Activated CD4-positive, alpha-beta memory T cell treated with anti-CD3 and anti-CD28 coated beads, Interleukin-2, amount 10 ng/mL, durations not matched to agents 7 days and 5 days (primary cell): Measurements from ENCODE around the gene DLGAP5. TPM values are rescaled to one million over a fixed set of nuclear protein-coding genes. Genes with fewer than 3 reads are reported as not detected.

ENCODE experiments used
- CTCF ChIA-PET: fragments of 350-600 bp; sonication (Branson Sonifier 250); formaldehyde crosslinking; loops from one replicate; lab custom pipeline; 2021; ENCODE audit warnings: antibody characterized with exemption, inconsistent platforms; lab: Charles Lee
- POLR2A ChIA-PET: fragments of 350-600 bp; sonication (Branson Sonifier 250); formaldehyde crosslinking; loops from one replicate; lab custom pipeline; 2021; ENCODE audit warnings: antibody characterized with exemption; lab: Charles Lee
- DNase-seq: peaks from one replicate; pipeline ENCODE4 v3.0.0-alpha.2; 2020
- H3K27ac Mint-ChIP-seq: one replicate; pipeline ENCODE4 v1.8.0; 2021; ENCODE audit warnings: mild to moderate bottlenecking, mixed read lengths
- H3K27me3 Mint-ChIP-seq: one replicate; pipeline ENCODE4 v1.8.0; 2021; ENCODE audit warnings: mixed read lengths
- H3K36me3 Mint-ChIP-seq: one replicate; pipeline ENCODE4 v1.8.0; 2021; ENCODE audit warnings: low read depth, mixed read lengths
- H3K4me1 Mint-ChIP-seq: one replicate; pipeline ENCODE4 v1.8.0; 2021; ENCODE audit warnings: mixed read lengths
- H3K4me3 Mint-ChIP-seq: one replicate; pipeline ENCODE4 v1.8.0; 2021; ENCODE audit warnings: mild to moderate bottlenecking, mixed read lengths
- H3K9me3 Mint-ChIP-seq: one replicate; pipeline ENCODE4 v1.8.0; 2021; ENCODE audit warnings: mixed read lengths
- total RNA-seq, 2 experiments: library from RNA; stranded (reverse); gene quantifications; one replicate each; pipeline ENCODE4 v1.2.3, GENCODE V29; 2021

Gene DLGAP5
- total RNA-seq, 2 experiments from 2014 or later = 89.7 to 95.8 TPM

DNA sequence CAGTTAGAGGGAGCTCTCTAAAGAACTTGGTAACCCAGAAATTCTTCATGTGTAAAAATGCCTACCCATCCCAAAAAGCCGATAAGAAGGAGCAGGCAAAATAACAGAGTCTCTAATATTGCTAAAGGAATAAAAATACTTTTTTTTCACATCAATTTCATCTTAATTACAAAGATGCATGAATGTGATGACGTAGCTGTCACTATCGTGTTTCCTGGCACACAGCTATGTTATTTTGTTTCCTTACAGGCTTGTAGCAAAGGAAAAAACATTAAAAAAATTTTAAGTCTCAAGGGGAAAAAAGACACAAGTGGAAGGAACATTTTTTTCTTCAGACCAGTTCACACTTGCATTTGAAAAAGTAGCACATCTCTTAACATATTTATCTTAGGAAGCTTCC lies 72.6 kb downstream of the DLGAP5 start:
- Mint-ChIP-seq H3K4me1 (peaks cover 2% of the 10 kb centered on the region), H3K27me3 (peaks cover 10% of the 10 kb centered on the region), H3K4me3 (no peak overlapping the region), H3K9me3 (no peaks in the 10 kb centered on the region), H3K36me3 (no peaks in the 10 kb centered on the region), H3K27ac (no peak overlapping the region)
- no peak for DNase-seq
- ChIA-PET CTCF (interaction anchor here (1.7 to 3.1 kb wide), 2 partner anchors 15 to 29 kb away, joined by 6 to 20 read pairs; no protein-coding TSS in a partner anchor), POLR2A (interaction anchor here (0.6 to 1.8 kb wide), 4 partner anchors 10 to 16 kb away, joined by 3 to 6 read pairs (median 5); partner anchors contain the start of gene LGALS3)

DNA sequence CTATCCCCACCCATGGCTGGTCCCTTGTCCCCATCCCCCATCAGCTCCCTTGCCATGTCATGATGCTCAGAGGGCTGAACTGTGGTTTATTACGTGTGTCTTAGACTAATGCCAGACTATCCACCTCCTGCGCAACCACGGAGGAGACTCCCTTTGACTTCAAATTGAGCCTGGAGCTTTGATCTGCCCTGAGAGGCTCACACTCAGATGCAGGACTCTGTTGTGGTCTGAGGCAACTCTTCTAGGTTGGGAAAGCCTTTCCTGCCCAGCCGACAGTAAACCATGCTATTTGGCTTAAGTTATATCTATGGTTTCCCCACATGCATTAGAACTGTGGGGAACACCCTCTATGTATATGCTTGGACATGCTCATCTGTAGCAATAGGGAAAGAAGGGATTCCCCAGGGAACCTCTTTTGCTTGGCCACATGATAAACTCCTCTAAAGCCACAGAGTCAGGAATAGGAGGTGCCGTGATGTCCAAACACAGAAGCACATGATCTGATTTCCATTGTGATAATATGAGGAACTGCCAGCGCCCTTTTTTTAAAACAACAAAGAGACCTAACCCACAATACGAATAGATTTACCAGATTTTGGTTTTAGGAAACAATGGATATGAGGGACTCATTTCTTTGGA lies 73.5 kb downstream of the DLGAP5 start:
- H3K36me3 Mint-ChIP-seq = no peaks in the 10 kb centered on the region
- H3K4me3 Mint-ChIP-seq = no peak overlapping the region
- peaks cover 2% of the 10 kb centered on the region for H3K4me1 Mint-ChIP-seq
- ChIA-PET CTCF (interaction anchor here (1.1 to 3.1 kb wide), 3 partner anchors 14 to 29 kb away, joined by 3 to 20 read pairs (median 6); no protein-coding TSS in a partner anchor), POLR2A (interaction anchor here (1.1 to 2.1 kb wide), 4 partner anchors 10 to 67 kb away, joined by 3 to 12 read pairs (median 4); partner anchors contain the start of gene MAPK1IP1L)
- DNase-seq = no peak
- H3K9me3 Mint-ChIP-seq = no peaks in the 10 kb centered on the region
- peaks cover 10% of the 10 kb centered on the region for H3K27me3 Mint-ChIP-seq
- H3K27ac Mint-ChIP-seq = no peak overlapping the region

DNA sequence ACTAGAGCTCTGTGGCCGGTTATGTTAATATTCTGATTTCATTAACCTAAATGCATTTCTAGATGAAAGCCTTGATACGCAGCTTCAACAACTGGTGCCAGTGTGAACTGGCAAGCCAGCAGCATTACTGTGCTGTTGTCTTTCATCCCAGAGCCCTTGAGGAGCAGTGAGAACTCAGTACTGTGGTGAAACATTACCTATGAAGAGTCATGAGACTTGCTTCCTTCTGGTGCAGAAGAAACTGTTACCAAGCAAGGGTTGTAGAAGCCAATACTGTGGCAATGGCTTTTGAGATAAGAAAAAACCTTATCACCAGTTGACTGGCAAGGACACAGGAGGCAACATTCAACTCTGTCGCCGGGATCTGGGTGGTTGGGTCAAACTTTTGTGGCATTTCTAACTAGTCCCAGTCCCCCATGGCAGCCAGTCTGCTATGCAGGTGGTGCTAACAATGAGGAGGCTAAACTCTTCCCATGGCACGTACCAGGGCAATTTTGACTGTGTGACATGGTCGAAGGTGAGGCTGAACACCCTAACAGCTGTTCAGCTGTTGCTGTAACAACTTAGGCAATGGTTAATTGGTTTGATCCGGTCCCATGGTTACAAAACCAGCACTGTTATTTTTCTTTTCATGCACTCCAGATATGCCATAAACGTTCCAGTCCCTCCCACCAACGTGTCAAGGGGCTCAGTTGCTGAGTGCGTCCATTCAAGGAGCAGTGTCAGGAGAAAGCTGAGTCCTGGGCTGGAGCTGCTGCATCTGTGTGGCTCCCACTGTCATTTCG lies 74.9 kb downstream of the DLGAP5 start:
- peaks cover 6% of the 10 kb centered on the region for H3K27me3 Mint-ChIP-seq
- CTCF ChIA-PET = interaction anchor here (1.1 to 3.1 kb wide), 2 partner anchors 14 to 27 kb away, joined by 3 to 20 read pairs; no protein-coding TSS in a partner anchor
- no peak overlapping the region for H3K4me3 Mint-ChIP-seq
- no peak overlapping the region for H3K27ac Mint-ChIP-seq
- H3K9me3 Mint-ChIP-seq = no peaks in the 10 kb centered on the region
- POLR2A ChIA-PET = interaction anchor here (1.8 to 2.1 kb wide), 3 partner anchors 8 to 65 kb away, joined by 4 to 12 read pairs (median 5); partner anchors contain the start of gene MAPK1IP1L
- no peak for DNase-seq
- H3K4me1 Mint-ChIP-seq = peaks cover 2% of the 10 kb centered on the region
- H3K36me3 Mint-ChIP-seq = no peaks in the 10 kb centered on the region

DNA sequence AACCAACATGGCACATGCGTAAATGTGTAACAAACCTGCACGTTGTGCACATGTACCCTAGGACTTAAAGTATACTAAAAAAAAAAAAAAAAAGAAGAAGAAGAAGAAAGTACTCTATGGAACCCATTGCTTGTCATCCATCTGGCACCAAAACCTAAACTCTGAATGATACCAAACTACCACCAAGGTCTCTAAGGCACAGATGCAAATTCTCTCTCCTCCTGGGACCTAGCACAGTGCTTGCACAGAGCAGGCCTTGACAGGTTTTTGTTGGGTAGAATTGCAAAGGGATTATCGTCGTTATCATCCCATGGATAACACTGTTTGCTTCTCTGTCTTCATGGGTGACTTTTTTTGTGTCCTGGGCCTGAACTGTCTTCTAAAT lies 75.5 kb downstream of the DLGAP5 start:
- H3K36me3 Mint-ChIP-seq = no peaks in the 10 kb centered on the region

DNA sequence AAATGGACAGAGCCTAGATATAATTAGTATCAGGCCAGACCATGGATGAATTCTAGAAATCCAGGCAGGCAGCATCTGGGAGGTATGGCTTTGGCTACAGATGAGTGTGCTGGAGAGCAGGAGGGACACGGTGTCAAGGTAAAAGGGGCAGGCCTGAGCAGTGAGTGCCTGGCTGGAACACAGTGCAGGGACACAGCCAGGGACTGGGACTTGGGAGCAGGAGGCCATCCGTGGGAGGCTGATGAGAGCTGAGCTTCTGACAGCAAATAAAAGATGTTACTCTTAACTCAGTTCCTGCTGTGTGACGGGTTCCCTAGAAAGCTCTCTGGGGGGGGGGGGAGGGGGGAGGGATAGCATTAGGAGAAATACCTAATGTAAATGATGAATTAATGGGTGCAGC lies 75.9 kb downstream of the DLGAP5 start:
- Mint-ChIP-seq H3K27ac (no peak overlapping the region), H3K36me3 (no peaks in the 10 kb centered on the region), H3K4me3 (no peak overlapping the region), H3K9me3 (no peaks in the 10 kb centered on the region), H3K27me3 (peaks cover 6% of the 10 kb centered on the region), H3K4me1 (no peaks in the 10 kb centered on the region)
- CTCF ChIA-PET = no interaction called here
- no peak for DNase-seq
- POLR2A ChIA-PET = interaction anchor here (1.4 kb wide), 1 partner anchor 14 kb away, joined by 4 read pairs; the partner anchor contains the start of gene LGALS3

More for the DNA sequence above, 75.5 kb downstream of the DLGAP5 start:
- ChIA-PET CTCF (no interaction called here), POLR2A (interaction anchor here (1.4 to 1.9 kb wide), 2 partner anchors 13 to 65 kb away, joined by 4 to 5 read pairs; partner anchors contain the start of genes LGALS3 and MAPK1IP1L)
- peaks cover 6% of the 10 kb centered on the region for H3K27me3 Mint-ChIP-seq
- no peak for DNase-seq
- no peak overlapping the region for H3K27ac Mint-ChIP-seq
- H3K4me1 Mint-ChIP-seq = no peaks in the 10 kb centered on the region
- no peak overlapping the region for H3K4me3 Mint-ChIP-seq
- no peaks in the 10 kb centered on the region for H3K9me3 Mint-ChIP-seq

DNA sequence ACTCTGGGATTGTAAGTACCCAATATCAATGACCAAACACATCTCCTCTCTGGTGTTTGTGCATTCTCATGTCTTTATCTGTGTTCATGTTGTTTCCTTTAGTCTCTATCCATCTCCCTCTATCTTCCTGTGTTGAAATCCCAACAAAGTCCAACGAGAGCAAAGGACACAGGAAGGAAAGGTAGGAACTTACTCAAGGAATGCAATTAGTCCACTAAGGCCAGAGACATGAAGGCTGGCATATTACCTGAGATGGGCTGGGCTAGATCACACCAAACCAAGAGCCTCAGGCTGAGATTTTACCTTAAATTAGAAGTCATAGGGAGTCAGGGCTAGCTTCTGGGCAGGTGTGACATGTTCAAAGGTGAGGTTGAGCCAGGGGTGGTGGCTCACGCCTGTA lies 76.7 kb downstream of the DLGAP5 start:
- Mint-ChIP-seq H3K36me3 (no peaks in the 10 kb centered on the region), H3K4me1 (no peaks in the 10 kb centered on the region), H3K9me3 (no peaks in the 10 kb centered on the region), H3K4me3 (no peak overlapping the region), H3K27me3 (peaks cover 4% of the 10 kb centered on the region), H3K27ac (no peak overlapping the region)
- ChIA-PET POLR2A (interaction anchor here (1.1 to 1.4 kb wide), 3 partner anchors 12 to 76 kb away, joined by 3 to 4 read pairs (median 4); partner anchors contain the start of gene LGALS3), CTCF (no interaction called here)
- DNase-seq = no peak

DNA sequence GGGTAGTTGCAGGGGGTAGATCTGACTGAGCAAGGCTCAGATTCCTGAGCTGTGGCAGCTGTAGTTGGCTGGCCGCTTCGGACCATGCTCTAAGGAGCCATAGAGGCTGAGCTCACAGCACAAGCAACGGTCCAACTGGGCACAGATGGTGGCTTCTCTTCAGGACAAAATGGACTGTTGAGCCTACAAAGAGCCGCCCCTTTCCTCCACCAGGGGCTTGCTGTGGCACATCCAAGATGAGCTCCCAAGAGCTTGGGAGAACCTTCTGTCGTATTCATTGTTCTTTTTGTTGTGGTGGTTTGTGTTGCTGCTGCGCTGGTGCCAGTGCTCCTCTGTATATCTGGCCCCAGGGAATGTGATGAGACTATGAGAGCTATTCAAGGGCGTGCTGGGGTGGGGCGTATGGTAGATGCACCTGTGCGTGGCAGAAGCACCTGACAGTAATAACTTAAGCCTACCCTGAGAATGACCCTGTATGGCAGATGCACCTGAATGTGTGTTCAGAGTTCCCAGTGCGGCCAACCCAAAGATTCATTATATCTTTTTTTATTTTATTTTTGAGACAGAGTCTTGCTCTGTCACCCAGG lies 80.2 kb downstream of the DLGAP5 start:
- CTCF ChIA-PET = interaction anchor here (0.5 kb wide), 1 partner anchor 24 kb away, joined by 3 read pairs; no protein-coding TSS in a partner anchor
- peaks cover 3% of the 10 kb centered on the region for H3K27me3 Mint-ChIP-seq
- POLR2A ChIA-PET = no interaction called here

DNA sequence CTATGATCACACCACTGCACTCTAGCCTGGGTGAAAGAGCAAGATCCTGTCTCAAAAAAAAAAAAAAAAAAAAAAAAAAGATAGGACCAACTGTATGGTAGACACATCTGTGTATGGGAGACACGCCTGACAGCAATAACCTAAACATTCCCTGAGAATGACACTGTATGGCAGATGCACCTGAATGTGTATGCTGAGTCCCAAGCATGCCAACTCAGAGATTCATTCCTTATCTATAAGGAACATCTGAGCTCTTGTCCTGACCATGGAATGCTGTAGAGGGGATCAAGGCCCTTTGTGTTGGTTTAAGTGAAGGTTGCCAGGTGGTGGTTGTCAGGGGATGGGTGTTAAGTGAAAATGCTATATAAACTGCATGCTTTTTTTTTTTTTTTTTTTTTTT lies 81.5 kb downstream of the DLGAP5 start:
- POLR2A ChIA-PET = interaction anchor here (1.0 to 9.5 kb wide), 4 partner anchors 9 to 58 kb away, joined by 3 to 177 read pairs (median 14); partner anchors contain the start of genes LGALS3 and MAPK1IP1L
- H3K27me3 Mint-ChIP-seq = peaks cover 3% of the 10 kb centered on the region
- peaks cover 23% of the 10 kb centered on the region for H3K4me1 Mint-ChIP-seq
- H3K4me3 Mint-ChIP-seq = no peak overlapping the region
- H3K36me3 Mint-ChIP-seq = peaks cover 12% of the 10 kb centered on the region
- H3K9me3 Mint-ChIP-seq = peaks cover 4% of the 10 kb centered on the region
- CTCF ChIA-PET = no interaction called here
- H3K27ac Mint-ChIP-seq = no peak overlapping the region
- no peak for DNase-seq

More for the DNA sequence above, 80.2 kb downstream of the DLGAP5 start:
- Mint-ChIP-seq H3K27ac (no peak overlapping the region), H3K4me3 (no peak overlapping the region), H3K36me3 (peaks cover 8% of the 10 kb centered on the region), H3K4me1 (peaks cover 18% of the 10 kb centered on the region), H3K9me3 (no peaks in the 10 kb centered on the region)
- no peak for DNase-seq

DNA sequence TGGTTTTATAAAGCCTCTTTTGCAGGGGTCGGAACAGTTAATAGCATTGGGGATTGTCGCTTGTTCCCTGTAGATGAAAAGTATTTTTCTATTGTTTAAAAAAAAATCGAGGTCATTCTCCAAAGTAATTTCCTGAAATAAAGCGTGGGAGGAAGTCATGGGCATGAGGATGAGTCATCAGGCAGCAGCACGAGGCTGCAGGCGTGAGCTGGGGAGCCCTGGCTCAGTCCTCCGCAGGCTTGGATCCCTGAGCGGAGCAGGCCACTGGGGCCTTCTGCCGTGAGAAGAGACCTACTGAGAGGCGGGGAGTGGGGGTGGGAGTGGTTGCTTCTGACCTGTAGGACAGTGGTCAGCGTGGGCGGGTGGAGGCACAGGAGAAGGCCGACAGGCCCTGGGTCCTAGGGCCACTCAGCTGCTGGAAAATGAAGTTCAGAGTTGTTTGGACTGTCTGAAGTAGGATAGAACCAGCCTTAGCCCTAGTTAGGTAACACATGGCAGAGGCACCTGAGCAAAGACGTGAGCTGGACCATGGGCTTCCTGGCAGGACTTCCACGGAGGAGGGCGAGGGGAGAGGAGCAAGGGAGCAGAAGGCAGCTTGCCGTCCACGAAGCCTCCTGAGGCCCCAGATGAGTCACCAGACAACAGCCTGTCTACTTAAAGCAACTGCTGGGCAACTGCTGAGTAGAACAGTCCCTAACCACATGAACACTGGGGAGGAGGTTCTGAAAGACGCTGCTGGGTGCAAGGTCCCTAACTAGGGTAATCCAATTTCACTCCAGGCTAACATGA lies 83.4 kb downstream of the DLGAP5 start:
- Mint-ChIP-seq H3K4me1 (peaks cover 41% of the 10 kb centered on the region), H3K4me3 (no peak overlapping the region), H3K27me3 (no peaks in the 10 kb centered on the region), H3K27ac (peak overlapping the region; percentile 86), H3K9me3 (peaks cover 13% of the 10 kb centered on the region), H3K36me3 (peaks cover 23% of the 10 kb centered on the region)
- CTCF ChIA-PET = interaction anchor here (0.7 to 1.0 kb wide), 4 partner anchors 8 to 57 kb away, joined by 3 to 8 read pairs (median 3); partner anchors contain the start of gene MAPK1IP1L
- DNase-seq = peak; percentile 59
- POLR2A ChIA-PET = interaction anchor here (0.8 to 9.5 kb wide), 10 partner anchors 8 to 225 kb away, joined by 3 to 177 read pairs (median 4); partner anchors contain the start of genes DLGAP5, LGALS3 and MAPK1IP1L

DNA sequence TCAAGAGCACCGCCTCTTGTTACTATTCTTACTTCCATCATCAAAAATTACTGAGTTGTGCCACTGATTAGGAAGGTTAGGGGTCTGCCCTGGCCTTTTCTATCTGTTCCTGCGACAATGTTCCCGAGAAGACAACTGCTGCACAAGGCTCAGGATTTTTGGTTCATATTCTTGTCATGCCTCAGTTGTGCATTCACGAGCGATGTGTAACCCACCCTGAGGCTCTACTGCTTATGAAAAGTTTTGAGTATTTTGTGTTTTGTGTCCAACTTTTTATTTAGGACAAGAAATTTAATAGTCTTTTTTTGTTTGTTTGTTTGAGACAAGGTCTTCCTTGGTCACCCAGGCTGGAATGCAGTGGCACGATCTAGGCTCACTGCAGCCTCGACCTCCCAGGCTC lies 85.4 kb downstream of the DLGAP5 start:
- H3K36me3 Mint-ChIP-seq = peaks cover 23% of the 10 kb centered on the region
- POLR2A ChIA-PET = interaction anchor here (1.9 to 9.5 kb wide), 3 partner anchors 8 to 85 kb away, joined by 5 to 177 read pairs (median 20); partner anchors contain the start of genes DLGAP5 and LGALS3

More for the DNA sequence above, 85.4 kb downstream of the DLGAP5 start:
- H3K27me3 Mint-ChIP-seq = no peaks in the 10 kb centered on the region
- H3K4me1 Mint-ChIP-seq = peaks cover 55% of the 10 kb centered on the region
- no peak overlapping the region for H3K27ac Mint-ChIP-seq
- no peak overlapping the region for H3K4me3 Mint-ChIP-seq
- H3K9me3 Mint-ChIP-seq = peaks cover 13% of the 10 kb centered on the region
- no peak for DNase-seq
- CTCF ChIA-PET = no interaction called here
